ENCODE results near the gene FABP6.

DNA sequence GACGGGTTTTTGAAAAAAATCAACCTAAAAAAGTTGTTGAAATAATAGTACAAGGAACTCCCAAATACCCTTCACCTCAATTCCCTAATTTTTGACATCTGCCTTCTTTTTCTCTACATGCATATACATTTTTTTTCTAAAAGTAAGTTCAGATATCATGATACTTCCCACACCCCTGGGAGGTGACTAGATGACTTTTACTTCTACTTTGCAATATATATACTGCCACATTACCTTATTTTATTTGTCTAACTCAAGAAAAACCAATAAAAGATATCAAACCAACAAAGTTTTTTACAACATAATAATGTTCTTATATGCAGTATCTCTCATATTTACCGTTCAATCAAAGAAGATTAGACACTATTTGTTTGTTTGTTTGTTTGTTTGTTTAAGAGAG, 52.0 kb downstream of the FABP6 start:
- TF ChIP-seq, protein P1, sequence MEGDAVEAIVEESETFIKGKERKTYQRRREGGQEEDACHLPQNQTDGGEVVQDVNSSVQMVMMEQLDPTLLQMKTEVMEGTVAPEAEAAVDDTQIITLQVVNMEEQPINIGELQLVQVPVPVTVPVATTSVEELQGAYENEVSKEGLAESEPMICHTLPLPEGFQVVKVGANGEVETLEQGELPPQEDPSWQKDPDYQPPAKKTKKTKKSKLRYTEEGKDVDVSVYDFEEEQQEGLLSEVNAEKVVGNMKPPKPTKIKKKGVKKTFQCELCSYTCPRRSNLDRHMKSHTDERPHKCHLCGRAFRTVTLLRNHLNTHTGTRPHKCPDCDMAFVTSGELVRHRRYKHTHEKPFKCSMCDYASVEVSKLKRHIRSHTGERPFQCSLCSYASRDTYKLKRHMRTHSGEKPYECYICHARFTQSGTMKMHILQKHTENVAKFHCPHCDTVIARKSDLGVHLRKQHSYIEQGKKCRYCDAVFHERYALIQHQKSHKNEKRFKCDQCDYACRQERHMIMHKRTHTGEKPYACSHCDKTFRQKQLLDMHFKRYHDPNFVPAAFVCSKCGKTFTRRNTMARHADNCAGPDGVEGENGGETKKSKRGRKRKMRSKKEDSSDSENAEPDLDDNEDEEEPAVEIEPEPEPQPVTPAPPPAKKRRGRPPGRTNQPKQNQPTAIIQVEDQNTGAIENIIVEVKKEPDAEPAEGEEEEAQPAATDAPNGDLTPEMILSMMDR (IDR thresholded peaks at IDR 0.05; ENCODE audit: low read depth, low read length, missing input control) = no peak
- TF ChIP-seq GABPA (IDR thresholded peaks at IDR 0.05 in 1 of 2, conservative IDR thresholded peaks at IDR 0.05 in 1 of 2) = no peak
- no peak for TF ChIP-seq SP1 (IDR thresholded peaks at IDR 0.05)
